Peyer's patch (tissue), 4 donors: ENCODE results near the gene SDHAF4. TPM values are rescaled to one million over a fixed set of nuclear protein-coding genes. Genes with fewer than 3 reads are reported as not detected.

Experiments used
- DNase-seq, 3 donors: peaks; one replicate each; pipeline ENCODE4 v3.0.0-alpha.2; 2017 to 2019
- H3K27ac ChIP-seq, 4 donors: fragments of 200-600 bp; sonication (generic); one replicate each; pipeline ENCODE4 v1.5.1; 2016 to 2019
- H3K27me3 ChIP-seq, 2 donors: fragments of 200-600 bp; sonication (generic); one replicate each; pipeline ENCODE4 v1.5.1; 2019
- H3K36me3 ChIP-seq, 3 donors: fragments of 200-600 bp; sonication (generic); one replicate each; pipeline ENCODE4 v1.5.1; 2016 to 2019
- H3K4me1 ChIP-seq, 4 donors: fragments of 200-600 bp; sonication (generic); one replicate each; pipeline ENCODE4 v1.5.1; 2016 to 2019
- H3K4me3 ChIP-seq, 4 donors: fragments of 200-600 bp; sonication (generic); 1 replicate in 3 of 4; 2 replicates in 1 of 4; pipeline ENCODE4 v1.5.1; 2016 to 2019; ENCODE audit warnings: mild to moderate bottlenecking in 1 of 4
- H3K9me3 ChIP-seq, 4 donors: fragments of 200-600 bp; sonication (generic); one replicate each; pipeline ENCODE4 v1.5.1; 2016 to 2019; ENCODE audit warnings: mild to moderate bottlenecking in 1 of 4
- CTCF ChIP-seq, 6 experiments: fragments of 450-650 bp in 4 of 6; fragments of 200-600 bp in 2 of 6; sonication (generic) in 1 of 6; IDR thresholded peaks; one replicate each; pipeline ENCODE4 v1.5.1; 2017 to 2019; ENCODE audit warnings: antibody characterized with exemption in 6 of 6, mild to moderate bottlenecking in 3 of 6, moderate library complexity in 1 of 6
- POLR2A ChIP-seq, 2 donors: fragments of 450-650 bp; IDR thresholded peaks; one replicate each; pipeline ENCODE4 v1.5.1; 2017; ENCODE audit warnings: antibody characterized with exemption in 2 of 2, mild to moderate bottlenecking in 2 of 2, moderate library complexity in 2 of 2
- total RNA-seq, 4 donors: library from RNA; depleted of rRNA; stranded (reverse); fragments of >200 nt; gene quantifications; one replicate each; pipeline ENCODE4 v1.1.0, GENCODE V29; 2016

SDHAF4 gene
- total RNA-seq = 10 to 100 TPM in 1 of 4 donors, 1 to 10 TPM in 3; 4.1 to 19.1 (median 7.5) TPM

GRCh38 chr6:70566751-70567382 lies at the start of gene SDHAF4:
Gene SDHAF4 (plus strand): TSS chr6:70566930. CDS start chr6:70566941, 11 bp downstream.
- Histone ChIP-seq H3K27me3 (no peaks in the 10 kb centered on the region), H3K4me3 (peak within 1 kb of the TSS; percentile 73 to 95 (median 88)), H3K9me3 (no peaks in the 10 kb centered on the region), H3K36me3 (no peaks in the 10 kb centered on the region), H3K4me1 (peaks cover 0 to 5% (median 0%) of the 10 kb centered on the region in 4 donors), H3K27ac (peak within 1 kb of the TSS; percentile 82 to 89 (median 86))
- TF ChIP-seq CTCF (IDR thresholded peaks at IDR 0.05) (peak in 2 of 6 experiments; percentile 23 to 24), POLR2A (IDR thresholded peaks at IDR 0.05) (peak; percentile 45 to 65)
- DNase-seq = peak; percentile 89 to 96 (median 94)

- Histone ChIP-seq H3K27ac (no peak overlapping the region), H3K36me3 (no peaks in the 10 kb centered on the region), H3K27me3 (no peaks in the 10 kb centered on the region), H3K4me1 (no peaks in the 10 kb centered on the region), H3K9me3 (no peaks in the 10 kb centered on the region), H3K4me3 (no peak overlapping the region)
- DNase-seq = no peak
- no peak for TF ChIP-seq POLR2A (IDR thresholded peaks at IDR 0.05)
- no peak for TF ChIP-seq CTCF (IDR thresholded peaks at IDR 0.05)
These were observed 48.0 kb upstream of the SDHAF4 start for GRCh38 chr6:70518723-70519122.

- no peaks in the 10 kb centered on the region for H3K4me1 ChIP-seq
- no peaks in the 10 kb centered on the region for H3K9me3 ChIP-seq
- H3K4me3 ChIP-seq = no peak overlapping the region
- peaks cover 0 to 11% (median 0%) of the 10 kb centered on the region in 3 donors for H3K36me3 ChIP-seq
- TF ChIP-seq POLR2A (IDR thresholded peaks at IDR 0.05) (no peak), CTCF (IDR thresholded peaks at IDR 0.05) (peak in 4 of 6 experiments; percentile 23 to 50 (median 32))
- no peak for DNase-seq
- H3K27ac ChIP-seq = no peak overlapping the region
- H3K27me3 ChIP-seq = no peaks in the 10 kb centered on the region
These were observed 46.2 kb upstream of the SDHAF4 start for GRCh38 chr6:70520575-70520974.

- Histone ChIP-seq H3K27me3 (no peaks in the 10 kb centered on the region), H3K27ac (no peak overlapping the region), H3K9me3 (no peaks in the 10 kb centered on the region), H3K4me3 (no peak overlapping the region), H3K36me3 (peaks cover 0 to 42% (median 0%) of the 10 kb centered on the region in 3 donors), H3K4me1 (no peaks in the 10 kb centered on the region)
- DNase-seq = no peak
- TF ChIP-seq POLR2A (IDR thresholded peaks at IDR 0.05) = no peak
- no peak for TF ChIP-seq CTCF (IDR thresholded peaks at IDR 0.05)
These were observed 41.9 kb upstream of the SDHAF4 start for GRCh38 chr6:70524721-70525286.

- Histone ChIP-seq H3K9me3 (no peaks in the 10 kb centered on the region), H3K36me3 (peaks cover 0 to 60% (median 0%) of the 10 kb centered on the region in 3 donors), H3K4me3 (no peak overlapping the region), H3K27me3 (no peaks in the 10 kb centered on the region), H3K4me1 (no peaks in the 10 kb centered on the region), H3K27ac (no peak overlapping the region)
- DNase-seq = no peak
- TF ChIP-seq CTCF (IDR thresholded peaks at IDR 0.05) = no peak
- TF ChIP-seq POLR2A (IDR thresholded peaks at IDR 0.05) = no peak
These were observed 39.5 kb upstream of the SDHAF4 start for GRCh38 chr6:70527071-70527737.
